NCI-H345 treated with DMSO at 0.1 percent for 48 hours (cell line): ENCODE measurements around the gene MYOF.
"Not testable (repeated sequence)": the region's sequence is repeated elsewhere in the genome, so short reads cannot be mapped to it uniquely, and the experiment has no call there.

ENCODE experiments used
- DNase-seq: peaks from one replicate; lab custom pipeline; 2025; ENCODE audit not compliant: unreplicated experiment; lab: John Stamatoyannopoulos, UW

Gene MYOF

DNA sequence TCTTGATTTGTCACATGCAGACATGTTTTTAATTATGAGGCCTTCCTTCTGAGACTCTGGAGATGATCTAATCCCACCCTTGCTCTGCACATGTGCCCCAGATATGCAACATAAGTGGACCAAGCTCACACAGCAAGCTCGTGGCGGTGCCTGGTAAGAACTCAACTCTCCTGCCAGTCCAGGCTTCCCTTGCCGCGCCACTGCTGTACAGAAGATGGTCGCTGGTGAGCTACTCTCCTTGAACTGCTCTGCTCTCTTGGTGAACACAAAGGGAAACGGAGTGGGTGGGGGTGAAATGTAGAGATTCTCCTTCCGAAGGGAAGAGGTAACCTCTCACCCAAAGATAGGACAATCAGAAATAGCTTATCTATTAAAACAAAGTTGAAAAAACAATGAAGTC is 25.7 kb downstream of the MYOF start:
- no peak for DNase-seq

GRCh38 chr10:93454736-93455135 is 27.4 kb downstream of the MYOF start:
- DNase-seq, result no peak

DNA sequence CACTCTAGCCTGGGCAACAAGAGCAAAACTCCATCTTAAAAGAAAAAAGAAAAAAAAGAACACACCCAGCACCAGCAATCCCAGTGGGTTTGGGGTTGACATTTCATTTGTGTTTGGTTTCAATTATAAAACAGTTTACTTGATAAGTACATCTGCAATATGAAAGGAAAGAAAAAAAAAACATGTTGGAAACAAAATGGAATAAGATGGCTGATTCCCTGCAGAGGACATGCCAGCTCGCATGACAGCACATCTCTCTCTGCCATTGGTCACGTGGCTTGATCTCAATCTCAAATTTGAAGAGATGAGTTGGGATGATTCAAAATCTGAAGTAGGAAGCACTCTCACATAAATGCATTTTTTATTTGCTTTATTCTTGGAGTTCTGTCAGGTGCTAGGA is 28.0 kb downstream of the MYOF start:
- DNase-seq, result no peak

DNA sequence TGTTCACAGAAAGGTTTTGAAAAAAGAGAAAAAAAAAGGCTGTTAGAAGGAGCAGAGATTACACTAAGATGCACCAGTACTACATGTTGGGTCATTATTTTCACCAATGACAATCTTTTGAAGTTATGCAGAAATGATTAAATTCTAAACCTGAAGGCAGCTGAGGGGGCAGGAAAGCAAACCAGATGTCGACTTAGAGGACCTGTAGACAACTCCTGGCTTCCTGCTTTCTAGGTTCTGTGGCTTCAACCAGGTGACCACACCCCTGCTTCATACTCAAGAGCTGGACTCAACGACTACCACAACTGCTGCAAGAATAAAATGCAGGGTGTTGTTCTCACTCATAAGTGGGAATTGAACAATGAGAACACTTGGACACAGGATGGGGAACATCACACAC is 30.0 kb downstream of the MYOF start:
- DNase-seq, result no peak

GRCh38 chr10:93451244-93451947 is 30.7 kb downstream of the MYOF start:
- DNase-seq, result no peak

- DNase-seq, result no peak
Measured at GRCh38 chr10:93447970-93448369, 34.2 kb downstream of the MYOF start.

- no peak for DNase-seq
Measured at GRCh38 chr10:93447019-93447418, 35.1 kb downstream of the MYOF start.

DNA sequence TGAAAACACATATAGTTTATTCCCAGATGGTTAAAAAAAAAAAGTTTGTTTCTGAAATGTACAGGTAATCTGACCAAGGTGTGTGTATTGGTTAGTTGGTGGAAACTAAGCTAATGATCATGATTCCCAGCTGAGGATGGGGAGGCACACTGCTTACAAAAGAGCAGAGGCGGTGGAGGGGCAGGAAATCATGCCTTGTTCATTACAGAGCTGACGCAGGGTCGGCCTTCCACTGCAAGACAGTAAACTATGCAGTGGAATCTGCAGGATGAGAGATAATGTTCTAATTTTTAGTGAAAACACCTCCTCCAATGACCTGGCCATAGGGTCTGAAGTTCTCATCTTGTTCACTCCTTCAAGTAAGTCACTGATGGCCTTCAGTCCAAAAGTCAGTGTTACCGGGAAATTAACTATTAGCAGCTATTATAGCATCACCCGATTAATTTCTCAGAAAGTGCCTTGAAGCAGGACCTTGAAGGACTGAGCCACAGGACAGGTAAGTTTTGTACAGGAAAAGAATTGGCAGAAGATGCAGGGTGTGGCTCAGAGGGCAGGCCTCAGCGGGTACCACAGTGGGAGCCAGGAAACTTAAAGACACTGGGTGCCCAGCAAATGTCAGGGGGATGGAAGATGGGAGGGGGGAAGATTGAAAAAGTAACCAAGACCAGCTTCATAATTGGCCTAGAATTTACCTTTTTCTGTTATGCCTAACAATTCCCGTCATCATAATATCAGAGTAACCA is 36.0 kb downstream of the MYOF start:
- DNase-seq, result no peak

DNA sequence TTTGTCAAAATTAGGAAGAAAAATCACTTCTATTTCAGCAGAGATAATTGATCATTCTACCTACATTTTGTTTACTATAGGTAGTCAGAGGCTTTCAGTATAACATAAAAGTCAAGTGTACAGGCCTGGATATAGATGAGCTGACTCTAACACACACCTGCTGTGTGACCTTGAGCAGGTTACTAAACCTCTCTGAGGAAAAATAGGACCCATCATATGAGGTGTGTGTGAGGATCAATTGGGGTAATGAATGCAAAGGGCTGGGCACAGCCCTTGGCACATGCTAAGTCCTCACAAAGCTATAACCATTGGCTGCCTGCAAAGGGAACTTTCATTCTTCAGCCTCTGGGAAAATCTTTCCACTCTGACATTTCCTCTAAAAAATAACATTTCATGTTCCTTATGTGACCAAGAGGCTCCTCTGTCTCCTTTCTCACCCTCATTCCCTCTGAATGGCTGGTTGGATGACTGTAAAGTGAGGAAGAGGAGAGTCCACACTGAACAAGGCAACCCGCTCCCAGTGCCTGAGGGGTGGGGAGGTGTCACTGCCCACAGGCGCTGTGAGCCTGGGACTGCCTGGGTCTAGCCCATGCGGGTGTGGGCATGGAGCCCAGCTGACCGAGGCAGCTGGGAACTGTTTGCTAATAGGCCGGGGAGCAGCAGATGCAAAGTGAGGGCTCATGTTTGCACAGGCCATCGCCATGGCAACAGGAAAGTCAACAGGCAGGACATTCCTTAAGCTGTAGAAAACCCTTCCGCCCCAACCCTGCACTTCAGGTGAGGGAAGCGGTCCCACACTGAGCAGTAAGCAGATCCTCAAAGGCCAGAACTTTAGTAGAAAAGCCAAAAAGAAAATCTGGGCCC is 36.8 kb downstream of the MYOF start:
- peak; percentile 27 for DNase-seq

GRCh38 chr10:93443481-93443880 is 38.7 kb downstream of the MYOF start:
- no peak for DNase-seq

- DNase-seq, result not testable (repeated sequence)
Measured at GRCh38 chr10:93442721-93443120, 39.4 kb downstream of the MYOF start.

- DNase-seq, result no peak
Measured at GRCh38 chr10:93440591-93441091, 41.5 kb downstream of the MYOF start.

- no peak for DNase-seq
Measured at GRCh38 chr10:93438613-93439253, 43.4 kb downstream of the MYOF start.

GRCh38 chr10:93437946-93438612 is 44.1 kb downstream of the MYOF start:
- no peak for DNase-seq

DNA sequence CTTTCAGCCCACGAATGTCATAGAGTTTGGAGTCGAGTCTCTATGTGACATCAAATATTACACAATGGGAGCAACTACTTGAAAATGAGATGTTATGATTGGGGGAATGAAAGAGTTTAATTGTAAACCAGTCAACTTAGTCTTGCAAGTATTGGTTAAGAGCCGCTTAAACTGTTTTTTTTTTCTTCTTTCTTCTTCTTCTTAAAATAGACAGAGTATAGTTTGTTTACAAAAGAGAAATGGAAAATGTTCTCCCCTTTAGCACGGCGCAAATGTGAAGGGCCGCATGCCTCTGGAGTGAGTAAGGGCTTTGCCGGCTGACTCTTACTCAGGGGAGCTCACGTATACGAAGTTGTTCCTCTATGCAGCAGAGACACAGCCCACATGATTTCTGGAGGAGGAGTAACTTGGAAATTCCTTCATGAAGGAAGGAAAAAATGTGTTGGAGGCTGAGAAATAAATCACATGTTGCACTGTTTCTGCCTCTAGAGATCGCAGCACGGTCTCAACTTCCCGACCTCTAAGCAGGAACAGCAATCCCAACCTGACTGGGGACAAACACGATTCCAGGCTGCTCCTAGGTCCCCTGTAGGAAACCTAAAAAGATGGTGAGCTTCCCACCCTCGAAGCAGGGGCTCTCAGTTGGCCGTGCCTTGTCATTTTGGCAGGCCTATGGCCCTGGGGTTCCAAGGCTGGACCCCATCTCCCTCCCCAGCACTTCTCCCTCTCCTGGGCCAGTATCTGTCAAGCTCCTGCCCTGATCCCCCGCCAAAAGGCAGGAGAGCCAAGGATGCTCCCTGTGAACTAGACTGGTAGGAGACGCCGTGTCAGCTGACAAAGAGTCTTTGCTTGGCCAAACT is 44.8 kb downstream of the MYOF start:
- no peak for DNase-seq

GRCh38 chr10:93436591-93437085 is 45.5 kb downstream of the MYOF start:
- no peak for DNase-seq

- no peak for DNase-seq
Measured at GRCh38 chr10:93435621-93436397, 46.3 kb downstream of the MYOF start.

GRCh38 chr10:93434991-93435491 is 47.1 kb downstream of the MYOF start:
- DNase-seq, result no peak
